Gastroesophageal sphincter (tissue), 3 donors: Measurements from ENCODE around the gene KIF1C.

Experiments used
- CTCF ChIP-seq, 4 experiments: fragments of 200-600 bp in 2 of 4; fragments of 450-650 bp in 2 of 4; sonication (generic) in 1 of 4; IDR thresholded peaks; one replicate each; pipeline ENCODE4 v1.5.1; 2017 to 2019; ENCODE audit warnings: antibody characterized with exemption in 4 of 4, mild to moderate bottlenecking in 2 of 4, moderate library complexity in 2 of 4
- POLR2AphosphoS5 ChIP-seq: sonication (generic); formaldehyde crosslinking; IDR thresholded peaks from one replicate; pipeline ENCODE4 v1.6.1; 2017; ENCODE audit warnings: antibody characterized with exemption

DNA sequence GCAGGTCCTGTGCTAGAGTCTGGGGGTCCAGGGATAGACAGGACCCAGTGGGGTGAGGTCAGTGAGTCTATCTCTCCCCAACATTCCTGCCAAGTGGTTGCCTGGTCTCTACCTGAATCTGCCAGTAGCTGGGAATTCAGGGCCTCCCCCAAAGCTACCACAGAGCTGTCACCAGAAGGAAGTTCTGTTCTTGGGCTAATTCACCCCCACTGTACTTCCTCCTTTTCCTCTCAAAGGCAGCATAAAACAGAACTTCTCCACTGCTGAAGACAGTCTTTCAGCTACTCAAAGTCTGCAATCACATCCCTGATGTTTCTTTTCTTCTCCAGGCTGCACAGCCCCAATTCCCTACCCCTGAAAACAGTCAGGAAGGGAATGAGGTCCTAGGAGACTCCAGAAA, 19.0 kb upstream of the KIF1C start:
- no peak for TF ChIP-seq CTCF (IDR thresholded peaks at IDR 0.05)
- TF ChIP-seq POLR2AphosphoS5, result no peak
